ENCODE measurements around the gene NFYA. TPM values are rescaled to one million over a fixed set of nuclear protein-coding genes. Genes with fewer than 3 reads are reported as not detected.

The NFYA gene
- total and polyA plus RNA-seq, 2 of the 4 experiments (the other 2 are of a cell fraction): 10.9 to 28.5 TPM

DNA sequence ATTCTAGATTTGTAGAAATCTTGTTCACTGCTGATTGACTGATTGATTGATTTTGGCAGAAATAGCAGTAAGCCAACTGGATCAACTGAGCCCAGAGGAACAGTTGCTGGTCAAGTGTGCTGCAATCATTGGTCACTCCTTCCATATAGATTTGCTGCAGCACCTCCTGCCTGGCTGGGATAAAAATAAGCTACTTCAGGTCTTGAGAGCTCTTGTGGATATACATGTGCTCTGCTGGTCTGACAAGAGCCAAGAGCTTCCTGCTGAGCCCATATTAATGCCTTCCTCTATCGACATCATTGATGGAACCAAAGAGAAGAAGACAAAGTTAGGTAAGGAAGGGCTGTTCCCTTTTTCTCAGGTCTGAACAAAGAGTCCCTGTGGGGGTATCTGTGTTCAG, 50.1 kb downstream of the NFYA start:
- H3K4me2 ChIP-seq (ENCODE audit: low read depth, low read length): no peak overlapping the region
- H2BK15ac ChIP-seq (ENCODE audit: low read depth, low read length): no peak overlapping the region
- no peak for DNase-seq
- H4K5ac ChIP-seq (ENCODE audit: low read depth, low read length): no peak overlapping the region
- no peak overlapping the region for H3K18ac ChIP-seq (ENCODE audit: low read depth, low read length)
- H3K9me3 ChIP-seq (ENCODE audit: control insufficient read depth, insufficient read depth, low read length): no peaks in the 10 kb centered on the region
- H4K91ac ChIP-seq (ENCODE audit: insufficient read depth, low read depth, low read length): no peak overlapping the region
- no peak overlapping the region for H2BK120ac ChIP-seq (ENCODE audit: low read depth, low read length)
- in situ Hi-C loops (cut with MboI; ENCODE audit: low sequenced_read_pairs): no loop called here
- ChIA-PET POLR2A (ENCODE audit: unreplicated experiment) (no interaction called here), CTCF (no interaction called here)
- no peaks in the 10 kb centered on the region for H3K4me1 ChIP-seq (ENCODE audit: control insufficient read depth, insufficient read depth, low read length)
- H3K27me3 ChIP-seq (ENCODE audit: control insufficient read depth, insufficient read depth, low read length): no peaks in the 10 kb centered on the region
- no peak overlapping the region for H3K56ac ChIP-seq (ENCODE audit: extremely low read depth, insufficient read depth, low read length)
- H3K23ac ChIP-seq (ENCODE audit: low read depth, low read length): no peak overlapping the region
- H3K9me1 ChIP-seq (ENCODE audit: insufficient read depth, low read length): no peaks in the 10 kb centered on the region; the same call in 1 of the 2 replicates
- no peak overlapping the region for H4K8ac ChIP-seq (ENCODE audit: low read depth in 2 of 2, low read length in 2 of 2)
- no peak overlapping the region for H3K4me3 ChIP-seq (ENCODE audit: insufficient read depth, low read depth, low read length)
- H2BK5ac ChIP-seq (ENCODE audit: low read depth, low read length, poor library complexity, severe bottlenecking): no peak overlapping the region
- no peak overlapping the region for H2BK20ac ChIP-seq (ENCODE audit: low read depth, low read length)
- H2AFZ ChIP-seq (replicated peaks; ENCODE audit: low read length, poor library complexity): no peak overlapping the region
- BruUV-seq (replicated peaks): no TSS peak
- no peak for TF ChIP-seq RFX5 (IDR thresholded peaks at IDR 0.05; ENCODE audit: low read depth, low read length)
- no peaks in the 10 kb centered on the region for H4K20me1 ChIP-seq (ENCODE audit: insufficient read depth, low read length)
- no peak overlapping the region for H3K9ac ChIP-seq (ENCODE audit: low read depth, low read length)
- dilution Hi-C loops (cut with HindIII; ENCODE audit: low sequenced_read_pairs, unreplicated experiment): no loop called here
- ATAC-seq (ENCODE audit: low read depth): no peak
- H3K14ac ChIP-seq (replicated peaks; ENCODE audit: low read depth, low read length): no peak overlapping the region
- H3K4ac ChIP-seq (ENCODE audit: low read depth, low read length): no peak overlapping the region
- no CpG with 5 or more reads among the region's 1 CpG for WGBS, 2 experiments (ENCODE audit: extremely low coverage in 2 of 2, insufficient read length in 1 of 2)
- H3K36me3 ChIP-seq (ENCODE audit: control insufficient read depth, insufficient read depth, low read length): no peaks in the 10 kb centered on the region
- no peak overlapping the region for H2AK5ac ChIP-seq (ENCODE audit: low read depth, low read length)
- intact Hi-C loops (cut with micrococcal nuclease): no loop called here
- H3K79me1 ChIP-seq (ENCODE audit: low read depth in 1 of 2, low read length in 2 of 2): no peaks in the 10 kb centered on the region
- no peak overlapping the region for H3K27ac ChIP-seq (ENCODE audit: insufficient read depth, low read length)
- H2AK9ac ChIP-seq (replicated peaks; ENCODE audit: low read depth, low read length, poor library complexity): no peak overlapping the region

All from IMR-90 (cell line).